ENCODE results near the gene ELAVL4. TPM values are rescaled to one million over a fixed set of nuclear protein-coding genes. Genes with fewer than 3 reads are reported as not detected.

Gene ELAVL4
- total and polyA plus RNA-seq, 2 donors (not counting 1 experiment from before 2014, with no cell fraction given): not detected

GRCh38 chr1:50097021-50097679, 11.6 kb upstream of the ELAVL4 start:
- no peaks in the 10 kb centered on the region for H3K4me1 ChIP-seq (ENCODE audit: control insufficient read depth, extremely low read depth, insufficient read depth, low read length)
- no peak overlapping the region for H2AFZ ChIP-seq (ENCODE audit: low read length)
- H3K27ac ChIP-seq (ENCODE audit: insufficient read depth, low read length): no peak overlapping the region
- no peaks in the 10 kb centered on the region for H3K36me3 ChIP-seq (ENCODE audit: control insufficient read depth, insufficient read depth, low read length)
- no peak overlapping the region for H3K9ac ChIP-seq (ENCODE audit: insufficient read depth, low read length)
- no peak overlapping the region for H3K4me3 ChIP-seq (replicated peaks in 1 of 4; ENCODE audit: control extremely low read depth in 1 of 4, insufficient read depth in 1 of 4, low read depth in 3 of 4, low read length in 4 of 4)
- TF ChIP-seq CTCF (conservative IDR thresholded peaks at IDR 0.05 in 1 of 2, IDR thresholded peaks at IDR 0.05 in 1 of 2; ENCODE audit: low read depth in 1 of 2, low read length in 2 of 2) (no peak), EZH2 (IDR thresholded peaks at IDR 0.05; ENCODE audit: low read length, missing control alignments) (no peak)
- no peak for DNase-seq (ENCODE audit: low read depth in 2 of 2)
- no peaks in the 10 kb centered on the region for H3K79me2 ChIP-seq (ENCODE audit: control insufficient read depth, insufficient read depth, low read length)
- no peaks in the 10 kb centered on the region for H4K20me1 ChIP-seq (ENCODE audit: control insufficient read depth, extremely low read depth, insufficient read depth, low read length)
- H3K9me3 ChIP-seq (ENCODE audit: control insufficient read depth, insufficient read depth, low read depth, low read length): no peaks in the 10 kb centered on the region
- H3K4me2 ChIP-seq (ENCODE audit: extremely low read depth, insufficient read depth, low read length): no peak overlapping the region
- H3K27me3 ChIP-seq (ENCODE audit: control insufficient read depth, insufficient read depth, low read length): no peaks in the 10 kb centered on the region

GRCh38 chr1:50097791-50098190, 10.9 kb upstream of the ELAVL4 start:
- H3K9me3 ChIP-seq (ENCODE audit: control insufficient read depth, insufficient read depth, low read depth, low read length): no peaks in the 10 kb centered on the region
- H3K9ac ChIP-seq (ENCODE audit: insufficient read depth, low read length): no peak overlapping the region
- no peaks in the 10 kb centered on the region for H3K36me3 ChIP-seq (ENCODE audit: control insufficient read depth, insufficient read depth, low read length)
- no peak overlapping the region for H3K4me2 ChIP-seq (ENCODE audit: extremely low read depth, insufficient read depth, low read length)
- H4K20me1 ChIP-seq (ENCODE audit: control insufficient read depth, extremely low read depth, insufficient read depth, low read length): no peaks in the 10 kb centered on the region
- no peaks in the 10 kb centered on the region for H3K79me2 ChIP-seq (ENCODE audit: control insufficient read depth, insufficient read depth, low read length)
- H3K27ac ChIP-seq (ENCODE audit: insufficient read depth, low read length): no peak overlapping the region
- no peak overlapping the region for H2AFZ ChIP-seq (ENCODE audit: low read length)
- H3K4me3 ChIP-seq (replicated peaks in 1 of 4; ENCODE audit: control extremely low read depth in 1 of 4, insufficient read depth in 1 of 4, low read depth in 3 of 4, low read length in 4 of 4): no peak overlapping the region
- TF ChIP-seq EZH2 (IDR thresholded peaks at IDR 0.05; ENCODE audit: low read length, missing control alignments): no peak
- TF ChIP-seq CTCF (conservative IDR thresholded peaks at IDR 0.05 in 1 of 2, IDR thresholded peaks at IDR 0.05 in 1 of 2; ENCODE audit: low read depth in 1 of 2, low read length in 2 of 2): no peak
- H3K27me3 ChIP-seq (ENCODE audit: control insufficient read depth, insufficient read depth, low read length): no peaks in the 10 kb centered on the region
- H3K4me1 ChIP-seq (ENCODE audit: control insufficient read depth, extremely low read depth, insufficient read depth, low read length): no peaks in the 10 kb centered on the region
- DNase-seq (ENCODE audit: low read depth in 2 of 2): no peak

- DNase-seq (ENCODE audit: low read depth in 2 of 2): no peak
- H3K4me2 ChIP-seq (ENCODE audit: extremely low read depth, insufficient read depth, low read length): no peak overlapping the region
- no peaks in the 10 kb centered on the region for H3K27me3 ChIP-seq (ENCODE audit: control insufficient read depth, insufficient read depth, low read length)
- H4K20me1 ChIP-seq (ENCODE audit: control insufficient read depth, extremely low read depth, insufficient read depth, low read length): no peaks in the 10 kb centered on the region
- H3K79me2 ChIP-seq (ENCODE audit: control insufficient read depth, insufficient read depth, low read length): no peaks in the 10 kb centered on the region
- no peaks in the 10 kb centered on the region for H3K9me3 ChIP-seq (ENCODE audit: control insufficient read depth, insufficient read depth, low read depth, low read length)
- H2AFZ ChIP-seq (ENCODE audit: low read length): no peak overlapping the region
- H3K4me3 ChIP-seq (replicated peaks in 1 of 4; ENCODE audit: control extremely low read depth in 1 of 4, insufficient read depth in 1 of 4, low read depth in 3 of 4, low read length in 4 of 4): no peak overlapping the region
- H3K9ac ChIP-seq (ENCODE audit: insufficient read depth, low read length): no peak overlapping the region
- H3K36me3 ChIP-seq (ENCODE audit: control insufficient read depth, insufficient read depth, low read length): no peaks in the 10 kb centered on the region
- no peaks in the 10 kb centered on the region for H3K4me1 ChIP-seq (ENCODE audit: control insufficient read depth, extremely low read depth, insufficient read depth, low read length)
- no peak for TF ChIP-seq EZH2 (IDR thresholded peaks at IDR 0.05; ENCODE audit: low read length, missing control alignments)
- TF ChIP-seq CTCF (conservative IDR thresholded peaks at IDR 0.05 in 1 of 2, IDR thresholded peaks at IDR 0.05 in 1 of 2; ENCODE audit: low read depth in 1 of 2, low read length in 2 of 2): no peak
- no peak overlapping the region for H3K27ac ChIP-seq (ENCODE audit: insufficient read depth, low read length)
Measured at GRCh38 chr1:50098591-50099021, 10.1 kb upstream of the ELAVL4 start.
